CD8-positive, alpha-beta memory T cell (primary cell): ENCODE measurements around the gene ZDHHC14. TPM values are rescaled to one million over a fixed set of nuclear protein-coding genes. Genes with fewer than 3 reads are reported as not detected.

Source experiments
- CTCF ChIA-PET: fragments of 350-600 bp; sonication (Branson Sonifier 250); formaldehyde crosslinking; loops from one replicate; lab custom pipeline; 2021; ENCODE audit warnings: antibody characterized with exemption; lab: Charles Lee
- POLR2A ChIA-PET: fragments of 350-600 bp; sonication (Branson Sonifier 250); formaldehyde crosslinking; loops from one replicate; lab custom pipeline; 2021; ENCODE audit warnings: antibody characterized with exemption; lab: Charles Lee
- DNase-seq, 5 donors: peaks; one replicate each; pipeline versions ENCODE4 v3.0.0 to v3.0.0-alpha.2; 2020 to 2022; ENCODE audit warnings: mixed read lengths in 1 of 5
- H3K27ac ChIP-seq: one replicate; pipeline ENCODE4 v1.7.0; 2013; ENCODE audit warnings: low read depth, mild to moderate bottlenecking, low read length, moderate library complexity
- H3K27me3 ChIP-seq: 2 replicates; pipeline ENCODE4 v1.7.0; 2013; ENCODE audit warnings: low read length, mild to moderate bottlenecking; ENCODE audit not compliant: insufficient read depth, poor library complexity, severe bottlenecking
- H3K36me3 ChIP-seq: 2 replicates; pipeline ENCODE4 v1.7.0; 2013; ENCODE audit warnings: mild to moderate bottlenecking, low read length, moderate library complexity; ENCODE audit not compliant: insufficient read depth
- H3K4me1 ChIP-seq: 2 replicates; pipeline ENCODE4 v1.7.0; 2013; ENCODE audit warnings: mild to moderate bottlenecking, low read length, moderate library complexity; ENCODE audit not compliant: insufficient read depth
- H3K4me3 ChIP-seq: 2 replicates; pipeline ENCODE4 v1.7.0; 2013; ENCODE audit warnings: mild to moderate bottlenecking, low read length
- H3K9me3 ChIP-seq: 2 replicates; pipeline ENCODE4 v1.7.0; 2013; ENCODE audit warnings: mild to moderate bottlenecking, low read length
- H3K27ac Mint-ChIP-seq, 8 donors: one replicate each; pipeline ENCODE4 v1.8.0; 2020 to 2021; ENCODE audit warnings: mixed read lengths in 8 of 8, mild to moderate bottlenecking in 6 of 8, inconsistent platforms in 3 of 8, moderate library complexity in 3 of 8
- H3K27me3 Mint-ChIP-seq, 2 donors: one replicate each; pipeline ENCODE4 v1.8.0; 2020 to 2021; ENCODE audit warnings: mixed read lengths in 2 of 2, mild to moderate bottlenecking in 1 of 2, moderate library complexity in 1 of 2
- H3K36me3 Mint-ChIP-seq, 3 donors: one replicate each; pipeline ENCODE4 v1.8.0; 2020 to 2021; ENCODE audit warnings: mixed read lengths in 3 of 3, inconsistent platforms in 1 of 3, mild to moderate bottlenecking in 1 of 3
- H3K4me1 Mint-ChIP-seq, 3 donors: one replicate each; pipeline ENCODE4 v1.8.0; 2020 to 2021; ENCODE audit warnings: mixed read lengths in 3 of 3, inconsistent platforms in 1 of 3, mild to moderate bottlenecking in 1 of 3
- H3K4me3 Mint-ChIP-seq, 7 donors: one replicate each; pipeline ENCODE4 v1.8.0; 2020 to 2021; ENCODE audit warnings: mixed read lengths in 7 of 7, mild to moderate bottlenecking in 6 of 7, moderate library complexity in 4 of 7, inconsistent platforms in 2 of 7
- H3K9me3 Mint-ChIP-seq, 5 donors: one replicate each; pipeline ENCODE4 v1.8.0; 2020 to 2022; ENCODE audit warnings: mixed read lengths in 5 of 5, mild to moderate bottlenecking in 3 of 5, moderate library complexity in 2 of 5, inconsistent platforms in 1 of 5
- polyA plus RNA-seq: library from polyadenylated mRNA; unstranded; fragments of 300-500 nt; fragmentation: Illumina TruSeq; gene quantifications from one replicate; pipeline ENCODE4 v1.2.3, GENCODE V29; 2021
- total RNA-seq, 2 experiments: library from RNA; stranded (reverse); gene quantifications; one replicate each; pipeline ENCODE4 v1.2.3, GENCODE V29; 2021

Gene ZDHHC14
- total and polyA plus RNA-seq, 3 experiments from 2014 or later = 4.2 to 8.1 (median 6.3) TPM

DNA sequence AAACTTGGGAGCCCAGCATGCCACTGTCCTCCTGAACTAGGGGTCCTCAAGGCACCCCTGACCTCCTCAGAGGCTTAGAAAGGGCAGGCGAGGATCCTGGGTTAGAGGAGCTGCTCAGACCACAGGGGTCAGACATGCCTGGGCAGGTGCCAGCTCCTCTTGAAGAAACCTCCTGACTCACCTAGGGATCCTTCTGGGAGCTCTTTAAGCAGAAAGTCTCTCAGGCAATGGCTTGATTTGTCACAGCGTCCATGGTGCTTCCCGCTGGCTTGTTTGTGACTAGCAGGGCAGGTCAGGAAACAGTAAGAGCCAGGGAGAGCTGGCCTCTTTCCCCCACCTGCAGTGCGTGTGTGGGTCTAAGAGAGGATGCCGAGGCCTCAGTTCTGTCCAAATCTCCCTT is 267.6 kb downstream of the ZDHHC14 start:
- no peaks in the 10 kb centered on the region for H3K9me3 Mint-ChIP-seq
- no peaks in the 10 kb centered on the region for H3K27me3 Mint-ChIP-seq
- H3K4me1 Mint-ChIP-seq = peaks cover 0 to 6% (median 6%) of the 10 kb centered on the region in 3 donors
- H3K4me3 Mint-ChIP-seq = no peak overlapping the region
- no peaks in the 10 kb centered on the region for H3K27me3 ChIP-seq
- no peak for DNase-seq
- no peak overlapping the region for H3K27ac Mint-ChIP-seq
- POLR2A ChIA-PET = no interaction called here
- no peak overlapping the region for H3K4me3 ChIP-seq
- H3K27ac ChIP-seq = no peak overlapping the region
- CTCF ChIA-PET = no interaction called here
- peaks cover 0 to 3% (median 0%) of the 10 kb centered on the region in 3 donors for H3K36me3 Mint-ChIP-seq
- H3K36me3 ChIP-seq = no peaks in the 10 kb centered on the region
- H3K4me1 ChIP-seq = no peaks in the 10 kb centered on the region
- H3K9me3 ChIP-seq = no peaks in the 10 kb centered on the region

GRCh38 chr6:157649311-157650260 is 268.6 kb downstream of the ZDHHC14 start:
- H3K4me1 ChIP-seq = no peaks in the 10 kb centered on the region
- ChIA-PET CTCF (no interaction called here), POLR2A (no interaction called here)
- no peaks in the 10 kb centered on the region for H3K27me3 ChIP-seq
- Mint-ChIP-seq H3K27ac (no peak overlapping the region), H3K9me3 (no peaks in the 10 kb centered on the region), H3K36me3 (peaks cover 0 to 4% (median 2%) of the 10 kb centered on the region in 3 donors), H3K4me3 (no peak overlapping the region), H3K4me1 (peaks cover 0 to 6% (median 6%) of the 10 kb centered on the region in 3 donors), H3K27me3 (no peaks in the 10 kb centered on the region)
- no peak overlapping the region for H3K4me3 ChIP-seq
- H3K27ac ChIP-seq = no peak overlapping the region
- no peaks in the 10 kb centered on the region for H3K36me3 ChIP-seq
- H3K9me3 ChIP-seq = no peaks in the 10 kb centered on the region
- no peak for DNase-seq

- H3K27ac Mint-ChIP-seq = no peak overlapping the region
- POLR2A ChIA-PET = no interaction called here
- H3K27me3 ChIP-seq = no peaks in the 10 kb centered on the region
- DNase-seq = no peak
- CTCF ChIA-PET = no interaction called here
- H3K36me3 Mint-ChIP-seq = peaks cover 0 to 4% (median 2%) of the 10 kb centered on the region in 3 donors
- H3K4me1 ChIP-seq = no peaks in the 10 kb centered on the region
- peak overlapping the region in 1 of 7 donors; percentile 18 for H3K4me3 Mint-ChIP-seq
- H3K27ac ChIP-seq = no peak overlapping the region
- H3K4me3 ChIP-seq = no peak overlapping the region
- peaks cover 0 to 6% (median 6%) of the 10 kb centered on the region in 3 donors for H3K4me1 Mint-ChIP-seq
- H3K9me3 ChIP-seq = no peaks in the 10 kb centered on the region
- no peaks in the 10 kb centered on the region for H3K9me3 Mint-ChIP-seq
- no peaks in the 10 kb centered on the region for H3K27me3 Mint-ChIP-seq
- no peaks in the 10 kb centered on the region for H3K36me3 ChIP-seq
Observed at GRCh38 chr6:157650261-157650640, 269.3 kb downstream of the ZDHHC14 start.

GRCh38 chr6:157650801-157651200 is 269.8 kb downstream of the ZDHHC14 start:
- no peaks in the 10 kb centered on the region for H3K4me1 ChIP-seq
- no peak overlapping the region for H3K4me3 ChIP-seq
- Mint-ChIP-seq H3K36me3 (peaks cover 0 to 4% (median 2%) of the 10 kb centered on the region in 3 donors), H3K4me1 (peaks cover 0 to 6% (median 6%) of the 10 kb centered on the region in 3 donors), H3K9me3 (no peaks in the 10 kb centered on the region), H3K27me3 (no peaks in the 10 kb centered on the region), H3K4me3 (no peak overlapping the region), H3K27ac (no peak overlapping the region)
- no peak overlapping the region for H3K27ac ChIP-seq
- H3K36me3 ChIP-seq = no peaks in the 10 kb centered on the region
- no peak for DNase-seq
- no peaks in the 10 kb centered on the region for H3K9me3 ChIP-seq
- ChIA-PET CTCF (no interaction called here), POLR2A (no interaction called here)
- H3K27me3 ChIP-seq = no peaks in the 10 kb centered on the region

DNA sequence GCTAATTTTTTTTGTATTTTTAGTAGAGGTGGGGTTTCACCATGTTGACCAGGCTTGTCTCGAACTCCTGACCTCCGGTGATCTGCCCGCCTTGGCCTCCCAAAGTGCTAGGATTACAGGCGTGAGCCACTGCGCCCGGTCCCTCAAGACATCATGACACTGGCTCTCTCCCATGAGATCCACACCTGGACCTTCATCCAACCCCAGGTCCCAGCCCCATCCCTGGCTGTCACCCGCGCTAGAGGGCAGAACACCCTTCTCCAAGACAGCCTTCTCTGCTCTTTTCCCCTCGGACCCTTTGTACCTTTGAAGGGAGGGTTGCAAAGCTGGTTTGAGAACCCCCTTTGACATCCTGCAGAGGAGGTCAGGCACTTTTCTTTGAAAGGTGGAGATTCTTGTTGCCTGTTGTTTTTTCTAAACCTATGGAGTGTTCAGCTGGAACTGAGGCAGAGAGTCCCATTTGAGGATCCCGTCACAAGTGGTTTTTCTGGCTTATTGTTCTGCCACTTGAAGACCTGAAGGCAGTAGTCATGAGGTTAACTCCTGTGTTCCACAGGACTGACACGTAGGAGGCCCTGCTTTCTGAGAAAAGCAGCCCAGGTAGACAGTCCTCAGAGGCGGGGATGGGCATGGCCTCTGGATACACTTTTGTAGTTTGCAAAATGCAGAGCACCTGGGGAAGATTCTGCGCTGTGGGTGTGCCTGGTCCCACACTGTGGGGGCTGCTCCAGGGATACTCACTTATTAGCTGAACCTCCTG is 270.9 kb downstream of the ZDHHC14 start:
- H3K9me3 Mint-ChIP-seq = peaks cover 0 to 1% (median 0%) of the 10 kb centered on the region in 5 donors

DNA sequence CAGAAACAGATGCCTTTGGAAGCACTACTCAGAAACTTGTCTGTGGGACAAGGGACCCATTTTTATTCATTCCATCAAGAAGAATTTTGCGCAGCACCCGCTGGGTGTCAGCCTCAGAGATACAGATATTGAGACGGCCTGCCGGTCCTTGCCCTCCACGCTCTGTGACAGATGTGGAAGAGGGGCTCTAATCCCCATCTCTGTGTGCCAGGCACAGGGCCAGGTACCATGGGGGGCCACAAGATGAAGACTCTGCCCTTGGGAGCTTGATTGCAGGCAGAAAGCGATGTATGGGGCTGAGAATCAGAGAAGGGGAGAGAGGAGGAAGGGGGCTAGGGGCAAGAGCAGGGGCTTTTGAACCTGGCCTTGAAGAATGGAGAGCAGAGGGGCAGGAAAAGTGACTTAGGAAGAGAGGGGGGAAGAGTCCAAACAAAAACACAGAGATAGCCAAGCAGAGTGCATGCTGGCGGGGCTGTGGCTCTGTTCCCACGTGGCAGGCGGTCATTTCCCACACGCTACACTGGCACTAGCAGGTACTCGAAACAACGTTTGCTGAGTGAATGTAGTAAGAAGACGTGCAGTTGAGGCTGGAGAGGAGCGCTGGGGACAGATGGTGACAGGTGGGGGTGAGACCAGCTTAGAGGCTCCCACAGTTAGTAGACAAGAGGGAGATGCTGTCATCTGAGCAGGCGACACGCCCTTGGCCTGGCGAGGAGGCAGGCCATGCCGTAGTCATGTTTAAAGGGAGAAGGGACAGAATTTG is 271.8 kb downstream of the ZDHHC14 start:
- CTCF ChIA-PET = no interaction called here
- no peaks in the 10 kb centered on the region for H3K9me3 ChIP-seq
- no peaks in the 10 kb centered on the region for H3K36me3 ChIP-seq
- H3K27me3 ChIP-seq = no peaks in the 10 kb centered on the region
- peaks cover 0 to 4% (median 1%) of the 10 kb centered on the region in 3 donors for H3K36me3 Mint-ChIP-seq
- no peak overlapping the region for H3K27ac ChIP-seq
- peaks cover 0 to 1% (median 0%) of the 10 kb centered on the region in 5 donors for H3K9me3 Mint-ChIP-seq
- H3K27ac Mint-ChIP-seq = no peak overlapping the region
- POLR2A ChIA-PET = no interaction called here
- DNase-seq = no peak
- H3K4me3 Mint-ChIP-seq = no peak overlapping the region
- H3K4me1 ChIP-seq = no peaks in the 10 kb centered on the region
- H3K4me1 Mint-ChIP-seq = peaks cover 0 to under 1% (median 0%) of the 10 kb centered on the region in 3 donors
- no peaks in the 10 kb centered on the region for H3K27me3 Mint-ChIP-seq
- no peak overlapping the region for H3K4me3 ChIP-seq

More for the DNA sequence above, 270.9 kb downstream of the ZDHHC14 start:
- Mint-ChIP-seq H3K4me1 (peaks cover 0 to 6% (median 6%) of the 10 kb centered on the region in 3 donors), H3K4me3 (no peak overlapping the region), H3K27ac (no peak overlapping the region), H3K27me3 (no peaks in the 10 kb centered on the region), H3K36me3 (peaks cover 0 to 4% (median 2%) of the 10 kb centered on the region in 3 donors)
- DNase-seq = no peak
- H3K4me3 ChIP-seq = no peak overlapping the region
- ChIA-PET POLR2A (no interaction called here), CTCF (no interaction called here)
- H3K4me1 ChIP-seq = no peaks in the 10 kb centered on the region
- no peaks in the 10 kb centered on the region for H3K36me3 ChIP-seq
- no peak overlapping the region for H3K27ac ChIP-seq
- no peaks in the 10 kb centered on the region for H3K9me3 ChIP-seq
- H3K27me3 ChIP-seq = no peaks in the 10 kb centered on the region

DNA sequence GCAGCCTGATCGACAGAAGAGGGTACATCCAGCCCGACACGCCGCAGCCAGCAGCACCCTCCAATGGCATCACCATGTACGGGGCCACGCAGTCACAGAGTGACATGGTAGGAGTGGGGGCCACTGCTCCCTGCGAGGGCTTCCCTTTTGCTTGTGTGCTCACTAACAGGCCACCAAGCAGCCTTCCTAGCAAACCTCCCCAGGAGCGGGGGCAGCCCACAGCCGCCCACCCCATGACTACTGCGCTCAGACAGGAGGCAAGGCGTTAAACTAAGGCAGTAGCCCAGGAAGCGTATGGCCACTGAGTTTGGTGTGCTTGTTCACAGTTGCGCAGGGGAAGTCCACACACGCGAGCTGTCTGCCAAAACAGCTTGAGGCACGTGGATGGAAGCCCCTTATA is 272.5 kb downstream of the ZDHHC14 start:
- DNase-seq = no peak
- H3K9me3 ChIP-seq = no peaks in the 10 kb centered on the region
- no peaks in the 10 kb centered on the region for H3K36me3 ChIP-seq
- Mint-ChIP-seq H3K9me3 (peaks cover 0 to 1% (median 0%) of the 10 kb centered on the region in 5 donors), H3K36me3 (peaks cover 0 to 4% (median 2%) of the 10 kb centered on the region in 3 donors), H3K4me3 (no peak overlapping the region), H3K27ac (no peak overlapping the region), H3K4me1 (no peaks in the 10 kb centered on the region), H3K27me3 (no peaks in the 10 kb centered on the region)
- POLR2A ChIA-PET = no interaction called here
- no peaks in the 10 kb centered on the region for H3K4me1 ChIP-seq
- H3K27me3 ChIP-seq = no peaks in the 10 kb centered on the region
- no peak overlapping the region for H3K27ac ChIP-seq
- CTCF ChIA-PET = no interaction called here
- no peak overlapping the region for H3K4me3 ChIP-seq
